HG03097 (cell line): ENCODE data around the gene ELP4.
"Not testable (repeated sequence)": the region's sequence is repeated elsewhere in the genome, so short reads cannot be mapped to it uniquely, and the experiment has no call there.

Source experiments
- ATAC-seq: cut with Tn5 transposase; IDR thresholded peaks from one replicate; pipeline ENCODE4 v1.9.1; 2021; ENCODE audit not compliant: unreplicated experiment, low FRiP score

The ELP4 gene, protein sequence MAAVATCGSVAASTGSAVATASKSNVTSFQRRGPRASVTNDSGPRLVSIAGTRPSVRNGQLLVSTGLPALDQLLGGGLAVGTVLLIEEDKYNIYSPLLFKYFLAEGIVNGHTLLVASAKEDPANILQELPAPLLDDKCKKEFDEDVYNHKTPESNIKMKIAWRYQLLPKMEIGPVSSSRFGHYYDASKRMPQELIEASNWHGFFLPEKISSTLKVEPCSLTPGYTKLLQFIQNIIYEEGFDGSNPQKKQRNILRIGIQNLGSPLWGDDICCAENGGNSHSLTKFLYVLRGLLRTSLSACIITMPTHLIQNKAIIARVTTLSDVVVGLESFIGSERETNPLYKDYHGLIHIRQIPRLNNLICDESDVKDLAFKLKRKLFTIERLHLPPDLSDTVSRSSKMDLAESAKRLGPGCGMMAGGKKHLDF

DNA sequence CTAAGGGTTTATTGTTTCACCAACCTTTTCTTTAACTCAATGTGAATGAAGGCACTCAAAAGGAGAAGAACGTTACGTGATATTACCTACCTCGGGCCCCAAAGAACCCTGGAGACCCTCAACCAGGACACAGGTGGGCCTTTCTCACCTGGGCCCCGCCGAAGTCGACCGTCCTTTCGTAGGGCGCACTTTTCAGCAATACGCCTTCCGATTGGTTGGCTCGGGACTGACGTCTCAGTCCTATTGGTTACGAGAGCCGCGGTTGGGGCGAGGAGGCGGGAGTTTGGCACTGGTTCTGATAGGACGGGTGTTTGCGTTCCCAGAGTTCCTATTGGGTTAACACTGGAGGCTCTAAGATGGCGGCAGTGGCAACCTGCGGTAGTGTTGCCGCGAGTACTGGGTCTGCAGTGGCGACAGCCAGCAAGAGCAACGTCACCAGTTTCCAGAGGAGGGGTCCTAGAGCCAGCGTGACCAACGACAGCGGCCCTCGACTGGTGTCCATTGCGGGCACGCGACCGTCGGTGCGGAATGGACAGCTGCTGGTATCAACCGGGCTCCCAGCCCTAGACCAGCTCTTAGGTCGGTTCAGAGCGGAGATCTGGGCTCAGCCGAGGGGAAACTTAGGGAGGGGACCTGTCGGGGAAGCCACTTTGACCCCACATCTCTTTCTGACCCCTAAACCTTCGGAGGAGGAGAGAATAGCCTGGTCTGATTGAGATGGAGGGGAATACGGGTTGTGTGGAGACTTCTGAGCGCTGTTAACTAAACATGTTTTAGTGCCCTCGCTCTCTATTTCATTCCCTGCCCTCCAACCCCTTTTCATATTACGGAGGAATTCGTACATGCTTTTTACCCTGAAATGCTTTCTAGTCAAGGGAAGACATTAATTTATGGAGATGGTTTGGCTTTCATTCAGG, at the start of gene ELP4, which contains the start of gene IMMP1L:
TSS of gene ELP4 (plus strand) at position 339 of the 917 bp plus-strand sequence. CDS start at position 357, 18 bp downstream.
TSS of gene IMMP1L (minus strand) at position 194 of the 917 bp plus-strand sequence. CDS start 46,346 bp downstream, outside the sequence.
- peak; percentile 100 for ATAC-seq

DNA sequence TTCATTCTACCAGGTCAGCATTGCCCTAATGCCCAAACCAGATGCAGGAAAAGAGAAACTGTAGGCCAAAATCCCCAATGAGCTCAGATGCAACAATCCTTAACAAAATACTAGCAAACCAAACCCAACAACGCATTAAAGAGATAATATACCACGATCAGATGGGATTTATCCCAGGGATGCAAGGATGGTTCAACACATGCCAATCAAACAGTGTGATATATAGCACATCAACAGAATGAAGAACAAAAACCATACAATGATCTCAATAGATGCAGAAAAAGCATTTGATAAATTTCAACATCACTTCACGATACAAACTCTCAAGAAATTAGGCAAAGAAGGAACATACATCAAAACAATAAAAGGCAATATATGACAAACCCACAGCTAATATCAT, 45.1 kb upstream of the ELP4 start:
- no peak for ATAC-seq

DNA sequence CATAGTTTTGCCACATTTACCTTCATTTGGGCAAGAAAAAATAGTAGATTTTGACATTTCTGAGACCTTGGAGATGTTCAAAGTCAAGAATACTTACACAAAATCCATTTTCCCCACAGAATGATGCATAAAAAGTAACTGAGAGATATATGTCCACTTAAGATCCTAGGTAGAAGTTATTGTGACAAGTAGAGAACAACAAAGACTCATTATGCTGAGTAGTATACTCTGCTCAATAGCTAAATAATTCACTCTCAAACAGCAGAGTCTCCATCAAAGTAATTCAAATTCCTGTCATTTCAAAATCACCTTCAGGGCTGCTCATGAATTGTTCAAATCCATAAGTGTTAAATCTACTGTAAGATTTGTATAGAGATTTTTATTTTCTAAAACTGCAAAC, 35.5 kb upstream of the ELP4 start:
- ATAC-seq, result no peak

DNA sequence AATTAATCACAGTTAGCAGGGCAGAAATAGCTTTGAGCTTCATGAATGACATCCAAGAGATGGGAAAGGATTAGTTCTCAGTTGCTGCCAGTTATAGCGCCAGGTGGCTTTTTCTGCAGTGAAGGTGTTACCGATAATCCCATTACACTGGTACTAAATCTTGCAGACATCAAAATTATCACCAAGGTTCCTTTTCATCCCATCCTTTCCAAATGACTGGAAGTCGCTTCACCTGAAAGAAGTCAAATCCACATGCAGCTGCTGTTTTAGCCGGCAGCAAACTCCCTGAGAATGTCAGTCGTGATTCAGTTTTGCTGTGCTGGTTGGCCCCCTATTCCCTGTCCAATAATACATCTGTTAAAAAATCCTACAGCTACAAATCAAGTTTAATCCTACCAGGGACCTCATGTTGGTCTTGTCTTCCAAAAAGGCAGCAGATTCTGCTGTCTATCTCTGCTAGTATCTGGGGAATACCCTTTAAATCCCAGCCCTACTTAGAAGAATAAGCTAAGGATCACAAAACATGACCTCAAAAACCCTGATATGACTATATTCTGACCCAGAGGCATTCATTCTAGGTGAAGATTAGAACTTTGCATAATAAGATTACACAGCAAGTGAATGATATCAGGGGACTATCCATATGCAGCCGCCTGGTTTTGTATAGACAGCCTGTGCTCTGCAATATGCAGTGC, 31.9 kb upstream of the ELP4 start:
- ATAC-seq, result no peak

DNA sequence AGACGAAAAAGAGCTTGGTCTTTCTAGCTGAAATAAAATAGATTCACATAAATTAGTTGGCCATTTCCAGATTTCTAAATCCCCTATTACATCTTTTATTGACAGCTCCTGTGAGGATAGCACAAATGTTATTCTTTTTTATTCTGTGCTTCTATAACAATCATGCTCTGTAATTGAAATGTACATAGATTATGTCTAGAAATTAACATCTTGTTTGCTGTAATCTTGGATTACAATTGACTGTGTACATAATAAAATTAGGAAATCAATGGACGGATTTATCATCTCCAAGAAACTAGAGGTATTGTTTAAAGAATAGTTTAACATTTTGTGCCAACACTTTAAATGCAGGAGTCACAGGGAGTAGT, 31.4 kb upstream of the ELP4 start:
- no peak for ATAC-seq

DNA sequence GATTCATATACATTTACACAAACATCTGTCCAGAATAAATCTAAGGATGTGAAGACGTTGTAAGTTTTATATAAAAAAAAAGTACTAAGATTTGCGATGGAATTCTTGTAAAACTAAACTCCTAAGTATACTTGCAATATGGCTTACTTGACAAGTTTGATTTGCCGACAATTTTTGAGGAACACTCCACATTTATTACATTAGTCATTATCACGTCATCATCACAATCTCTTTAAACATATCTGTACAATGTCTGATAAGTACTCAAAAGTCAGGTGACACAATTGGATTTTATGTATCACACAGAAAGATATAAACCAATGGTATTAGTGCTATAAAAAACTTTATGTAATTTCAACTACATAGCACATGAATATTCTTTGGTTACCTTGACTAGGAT, 30.5 kb upstream of the ELP4 start:
- no peak for ATAC-seq

DNA sequence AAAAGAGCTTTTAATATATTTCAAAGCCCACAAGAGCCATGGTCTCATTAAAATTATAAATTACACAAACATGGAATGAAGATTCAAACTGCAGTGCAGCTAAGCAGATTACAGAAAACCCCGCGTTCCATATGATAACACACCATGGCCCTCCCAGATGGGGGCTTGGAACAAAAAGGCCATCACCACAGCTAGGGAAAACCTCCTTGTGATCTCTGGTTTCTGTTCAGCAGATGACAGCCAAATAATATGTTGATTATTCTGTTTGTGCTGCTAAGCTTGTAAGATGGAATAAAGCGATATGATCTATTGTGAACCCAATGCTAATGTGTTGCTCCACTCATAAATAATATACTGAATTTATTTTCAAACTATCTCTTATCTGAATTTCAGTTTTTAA, 28.6 kb upstream of the ELP4 start:
- ATAC-seq, result no peak

DNA sequence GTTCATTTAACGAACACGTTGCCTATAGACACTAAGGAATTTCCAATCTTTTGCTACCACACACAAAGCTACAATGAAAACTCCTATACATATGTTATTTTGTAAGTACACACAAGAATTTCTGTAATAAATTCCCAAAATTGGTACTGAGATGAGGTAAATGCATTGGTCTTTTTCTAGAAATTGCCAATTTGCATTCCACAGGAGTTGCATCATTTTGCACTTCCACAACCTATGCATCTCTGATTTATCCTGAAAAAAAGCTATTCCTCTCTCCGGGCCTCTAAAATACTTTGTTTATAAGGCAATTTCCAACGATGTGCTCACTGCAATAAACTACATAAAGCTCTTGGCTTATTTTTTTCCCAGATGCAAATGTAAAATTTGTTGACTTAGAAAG, 25.1 kb upstream of the ELP4 start:
- ATAC-seq, result no peak

DNA sequence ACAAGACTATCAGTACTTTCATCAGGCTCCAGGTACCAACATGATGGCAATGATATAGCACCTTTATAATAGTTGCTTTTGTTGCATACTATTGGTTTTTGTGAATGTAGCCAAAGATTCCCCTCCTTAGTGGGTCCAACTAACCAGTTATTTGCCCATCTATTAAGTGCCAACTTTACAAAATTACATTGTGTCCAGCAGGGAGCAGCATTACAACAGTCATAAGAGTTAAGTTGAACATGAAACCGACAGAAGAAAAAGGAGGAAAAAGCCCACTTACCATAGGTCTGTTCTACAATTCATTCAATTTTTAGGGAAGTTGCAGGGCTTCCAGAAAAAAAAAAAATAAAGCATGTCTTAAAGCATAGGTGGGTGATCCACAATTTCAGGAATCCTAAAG, 21.7 kb upstream of the ELP4 start:
- no peak for ATAC-seq

DNA sequence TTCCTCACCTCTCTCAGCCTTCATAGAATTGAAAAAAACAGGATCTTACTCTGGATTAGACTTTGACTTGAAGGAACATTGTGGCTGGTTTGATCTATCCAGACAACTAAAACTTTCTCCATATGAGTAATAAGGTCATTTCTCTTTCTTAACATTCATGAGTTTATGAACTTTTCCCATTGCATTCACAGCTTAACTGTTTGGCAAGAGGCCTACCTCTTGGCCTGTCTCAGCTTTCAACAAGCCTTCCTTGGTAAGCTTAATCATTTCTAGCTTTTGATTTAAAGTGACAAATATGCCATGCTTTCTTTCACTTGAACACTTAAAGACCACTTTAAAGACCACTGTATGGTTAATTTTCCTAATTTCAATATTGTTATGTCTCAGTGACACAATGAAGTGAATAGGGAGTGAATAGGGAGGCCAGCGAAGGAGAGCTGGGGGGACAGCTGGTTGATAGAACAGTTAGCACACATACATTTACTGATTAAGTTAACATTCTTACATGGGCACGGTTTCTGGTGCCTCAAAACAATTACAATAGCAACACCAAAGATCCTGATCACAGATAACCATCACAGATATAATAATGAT, 17.1 kb upstream of the ELP4 start:
- ATAC-seq, result no peak

DNA sequence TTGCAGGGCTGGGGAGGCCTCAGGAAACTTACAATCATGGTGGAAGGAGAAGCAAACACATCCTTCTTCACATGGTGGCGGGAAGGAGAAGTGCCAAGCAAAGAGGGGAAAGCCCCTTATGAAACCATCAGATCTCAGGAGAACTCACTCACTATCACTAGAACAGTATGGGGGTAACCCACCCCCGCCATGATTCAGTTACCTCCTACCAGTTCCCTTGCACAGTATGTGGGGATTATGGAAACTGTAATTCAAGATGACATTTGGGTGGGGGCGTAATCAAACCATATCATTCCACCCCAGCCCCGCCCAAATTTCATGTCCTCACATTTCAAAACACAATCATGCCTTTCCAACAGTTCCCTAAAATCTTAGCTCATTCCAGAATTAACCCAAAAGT, 16.3 kb upstream of the ELP4 start:
- ATAC-seq, result no peak

DNA sequence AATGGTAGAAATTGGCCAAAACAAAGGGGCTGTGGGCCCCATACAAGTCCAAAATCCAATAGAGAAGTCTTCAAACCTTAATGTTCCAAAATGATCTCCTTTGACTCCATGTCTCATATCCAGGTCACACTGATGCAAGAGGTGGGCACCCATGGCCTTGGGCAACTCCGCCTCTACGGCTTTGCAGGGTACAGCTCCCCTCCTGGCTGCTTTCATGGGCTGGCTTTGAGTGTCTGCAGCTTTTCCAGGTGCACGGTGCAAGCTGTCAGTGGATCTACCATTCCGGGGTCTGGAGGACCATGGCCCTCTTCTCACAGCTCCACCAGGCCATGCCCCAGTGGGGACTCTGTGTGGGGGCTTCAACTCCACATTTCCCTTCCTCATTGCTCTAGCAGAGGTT, 15.8 kb upstream of the ELP4 start:
- not testable (repeated sequence) for ATAC-seq

DNA sequence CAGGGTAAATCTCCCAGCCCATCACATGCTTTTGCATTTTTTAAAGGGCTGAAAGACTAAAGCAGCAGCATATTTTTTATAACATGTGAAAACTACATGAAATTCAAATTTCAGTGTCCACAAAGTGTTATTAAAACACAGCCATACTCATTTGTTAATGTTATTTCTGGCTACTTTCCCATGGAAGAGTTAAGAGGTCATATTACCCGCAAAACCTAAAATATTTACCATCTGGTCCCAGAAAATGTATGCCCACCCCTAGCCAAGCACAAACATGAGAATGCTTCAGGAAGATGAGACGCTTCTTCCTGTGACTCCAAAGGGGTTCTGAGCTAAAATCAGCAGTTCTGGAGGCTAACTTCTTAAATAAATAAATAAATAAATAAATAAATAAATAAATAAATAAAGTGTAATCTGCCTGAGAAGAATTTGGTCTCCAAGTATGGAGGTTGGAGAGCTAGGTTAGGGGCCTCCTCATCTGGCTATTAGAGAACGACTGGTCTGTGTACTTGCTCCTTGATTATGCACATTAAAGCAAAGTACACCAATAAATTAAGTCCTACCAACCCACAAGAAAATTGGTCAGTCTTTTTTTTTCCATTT, 9.9 kb upstream of the ELP4 start:
- ATAC-seq, result no peak

DNA sequence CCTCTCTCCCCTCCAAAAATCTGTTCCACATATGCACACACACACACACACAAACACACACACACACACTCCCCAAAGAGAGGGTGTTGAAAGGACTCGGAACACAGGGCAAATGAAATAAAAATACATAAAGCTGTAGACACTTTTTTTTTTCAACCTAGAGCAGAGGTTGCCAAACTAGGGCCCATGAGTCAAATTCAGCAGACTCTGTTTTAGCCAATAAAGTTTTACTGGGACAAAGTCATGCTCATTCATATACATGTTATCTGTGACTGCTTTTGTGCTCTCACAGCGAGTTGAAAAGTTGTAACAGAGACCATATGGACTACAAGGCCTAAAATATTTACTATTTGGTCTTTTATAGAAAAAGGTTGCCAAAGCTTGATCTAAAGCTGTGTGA, 9.0 kb upstream of the ELP4 start:
- no peak for ATAC-seq

DNA sequence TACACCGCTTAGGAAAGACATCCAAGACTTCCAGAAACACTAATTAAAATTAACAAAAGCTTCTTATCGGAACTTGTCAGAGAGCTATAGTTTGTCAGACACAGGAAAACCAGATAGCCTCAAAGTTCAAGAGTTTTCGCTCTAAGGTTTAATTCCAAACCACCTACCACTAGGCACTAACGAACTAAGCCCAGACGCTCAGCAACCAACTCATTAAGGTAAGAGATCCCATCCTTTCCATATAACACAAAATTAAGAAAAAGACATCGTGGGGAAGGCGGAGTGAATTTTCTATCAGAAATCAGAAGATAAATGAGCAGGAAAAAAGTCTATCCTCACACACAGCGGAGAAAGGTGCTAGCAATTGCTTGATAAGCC, 527 bp upstream of the ELP4 start:
- no peak for ATAC-seq

DNA sequence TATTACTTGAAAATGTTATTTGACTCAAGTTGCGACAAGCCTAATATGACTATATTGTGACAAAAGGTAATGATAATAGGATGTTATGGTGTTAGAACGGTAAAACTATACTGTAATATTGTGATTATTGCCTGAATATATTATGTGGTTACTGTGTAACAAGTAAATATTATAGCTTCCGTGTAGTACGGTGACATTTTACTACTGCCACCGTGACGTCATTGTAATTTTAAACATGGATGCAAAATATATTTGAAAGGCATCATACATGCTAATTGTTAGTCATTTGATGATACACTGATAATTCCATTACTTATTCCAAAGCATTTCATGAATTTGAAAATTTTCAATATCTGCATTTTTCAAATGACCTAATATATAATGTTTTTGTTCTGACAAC, 2.5 kb downstream of the ELP4 start:
- no peak for ATAC-seq

DNA sequence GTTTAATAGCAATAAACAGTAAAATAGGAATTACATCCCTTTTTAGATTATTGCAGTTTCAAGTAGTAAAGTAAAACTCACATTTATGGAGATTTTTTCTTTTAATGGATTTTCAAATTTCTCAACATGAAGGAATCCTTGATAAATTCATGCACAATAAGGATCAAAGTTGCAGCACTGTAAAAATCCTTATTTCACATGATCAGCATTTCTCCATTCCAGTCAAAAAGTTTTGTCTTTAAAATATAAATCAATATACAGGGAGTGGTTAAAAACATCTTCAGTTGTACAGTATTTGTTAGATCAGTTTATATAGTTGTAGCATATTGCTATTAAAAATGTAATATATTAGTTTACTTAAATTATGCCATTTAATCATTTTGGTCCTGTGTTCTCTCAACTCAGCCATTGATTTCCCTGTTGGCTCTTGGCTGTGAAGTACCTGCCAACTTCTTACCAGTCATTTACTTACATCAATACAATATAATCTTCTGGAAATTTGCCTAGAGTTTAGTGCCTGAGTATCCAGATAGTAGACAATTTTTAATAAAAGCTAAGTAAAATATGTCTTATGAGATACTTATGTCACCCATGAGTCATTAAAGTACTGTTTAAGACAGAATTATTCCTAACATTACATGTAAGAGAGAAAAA, 12.1 kb downstream of the ELP4 start:
- no peak for ATAC-seq

DNA sequence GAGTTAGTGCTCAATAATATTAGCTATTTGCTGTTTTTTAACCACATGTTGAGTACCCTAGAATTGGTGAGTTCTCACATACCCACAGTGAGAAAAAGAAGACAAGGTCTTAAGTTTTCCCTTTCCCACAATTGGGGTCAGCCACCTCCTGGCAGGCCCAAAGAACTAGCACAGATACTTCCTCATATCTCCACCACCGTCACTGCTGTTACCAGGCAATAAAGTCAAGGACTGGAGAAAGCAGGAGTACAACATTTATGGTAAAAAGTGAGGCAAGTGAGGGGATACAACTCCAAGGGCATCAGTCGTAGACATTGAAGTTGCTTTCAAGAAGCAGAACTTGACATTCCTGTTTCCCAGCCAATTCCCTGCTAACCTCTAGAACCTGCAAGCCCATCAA, 19.6 kb downstream of the ELP4 start:
- no peak for ATAC-seq

DNA sequence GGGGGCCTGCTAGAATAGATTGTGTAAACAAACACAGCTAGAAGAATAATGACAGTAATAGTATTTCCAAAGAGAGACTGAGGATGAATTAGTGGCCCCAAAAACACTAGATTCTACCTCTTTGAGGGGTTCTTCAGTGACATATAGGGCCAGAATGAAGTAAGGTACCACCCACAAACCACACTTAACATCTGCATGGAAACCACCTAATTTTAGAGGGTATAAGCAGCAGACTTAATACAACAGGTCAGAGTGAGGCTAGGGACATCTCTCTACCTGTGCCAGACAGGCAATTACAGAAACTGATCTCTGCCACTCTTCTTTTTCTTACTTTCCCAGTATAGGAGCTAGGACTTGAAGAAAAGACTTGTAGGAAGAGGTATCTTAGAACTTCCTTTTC, 20.1 kb downstream of the ELP4 start:
- no peak for ATAC-seq

DNA sequence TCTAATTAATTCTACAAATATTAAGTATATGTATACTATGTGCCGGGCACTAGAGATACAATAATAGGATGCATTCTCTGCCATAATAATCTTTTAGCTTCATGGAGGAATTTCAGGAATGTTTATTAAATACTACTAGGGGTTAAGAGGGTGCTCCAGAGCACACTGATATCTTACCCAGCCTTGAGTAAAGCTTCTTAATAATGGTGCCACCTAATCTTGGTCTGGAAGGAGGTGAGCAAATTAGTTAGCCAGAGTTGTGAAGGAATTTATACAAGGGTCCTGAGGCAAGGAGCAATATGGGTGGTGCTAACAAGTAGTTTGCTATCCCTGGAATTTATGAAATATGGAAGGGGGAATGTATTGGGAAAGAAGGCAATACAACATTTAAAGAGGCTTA, 21.7 kb downstream of the ELP4 start:
- no peak for ATAC-seq
